ENCODE results near the gene GABRA4. TPM values are rescaled to one million over a fixed set of nuclear protein-coding genes. Genes with fewer than 3 reads are reported as not detected.

Gene GABRA4
- total and polyA plus RNA-seq, 12 donors: 2.4 to 57.1 (median 25.4) TPM

GRCh38 chr4:46953564-46953963, 39.8 kb downstream of the GABRA4 start:
- Histone ChIP-seq H3K27me3 (no peaks in the 10 kb centered on the region), H3K4me3 (no peak overlapping the region), H3K36me3 (no peaks in the 10 kb centered on the region), H3K4me1 (peaks cover 0 to 35% (median 0%) of the 10 kb centered on the region in 9 donors), H3K27ac (no peak overlapping the region), H3K9me3 (no peaks in the 10 kb centered on the region)
- intact Hi-C loops (cut with DNase I): loop anchor here in 1 of 10 donors (5.0 kb wide), 1 partner anchor 39 kb away; the partner anchor contains the start of gene GABRA4
- no peak for TF ChIP-seq CTCF (IDR thresholded peaks at IDR 0.05)
- no peak for ATAC-seq
- WGBS, 2 donors: 85 to 93% methylated on average over 2 of the region's 2 CpGs
- DNase-seq: no peak

GRCh38 chr4:46952451-46952850, 40.9 kb downstream of the GABRA4 start:
- no peaks in the 10 kb centered on the region for H3K27me3 ChIP-seq
- no peaks in the 10 kb centered on the region for H3K36me3 ChIP-seq
- DNase-seq: no peak
- H3K4me3 ChIP-seq: no peak overlapping the region
- TF ChIP-seq CTCF (IDR thresholded peaks at IDR 0.05): no peak
- WGBS, 2 donors: 77 to 86% methylated on average over 2 of the region's 2 CpGs
- peak overlapping the region in 1 of 10 donors; percentile 30 for H3K27ac ChIP-seq
- ATAC-seq: no peak
- no peaks in the 10 kb centered on the region for H3K9me3 ChIP-seq
- intact Hi-C loops (cut with DNase I): loop anchor here in 1 of 10 donors (5.0 kb wide), 1 partner anchor 40 kb away; the partner anchor contains the start of gene GABRA4
- H3K4me1 ChIP-seq: peaks cover 0 to 46% (median 0%) of the 10 kb centered on the region in 9 donors

- Histone ChIP-seq H3K4me1 (peaks cover 0 to 55% (median 0%) of the 10 kb centered on the region in 9 donors), H3K4me3 (no peak overlapping the region), H3K27me3 (no peaks in the 10 kb centered on the region), H3K9me3 (no peaks in the 10 kb centered on the region), H3K36me3 (no peaks in the 10 kb centered on the region), H3K27ac (peak overlapping the region in 3 of 10 donors; percentile 53 to 61 (median 54))
- WGBS, 2 donors: 19 to 28% methylated on average over 3 of the region's 3 CpGs
- intact Hi-C loops (cut with DNase I): loop anchor here in 1 of 10 donors (5.0 kb wide), 1 partner anchor 41 kb away; the partner anchor contains the start of gene GABRA4
- no peak for DNase-seq
- ATAC-seq: no peak
- no peak for TF ChIP-seq CTCF (IDR thresholded peaks at IDR 0.05)
Observed at GRCh38 chr4:46950826-46951225, 42.6 kb downstream of the GABRA4 start.

GRCh38 chr4:46949822-46950221, 43.6 kb downstream of the GABRA4 start:
- DNase-seq (no peak), ATAC-seq (peak in 3 of 8 donors; percentile 41 to 63 (median 42))
- Histone ChIP-seq H3K27ac (peak overlapping the region in 4 of 10 donors; percentile 4 to 61 (median 54)), H3K4me1 (peaks cover 0 to 63% (median 0%) of the 10 kb centered on the region in 9 donors), H3K4me3 (no peak overlapping the region), H3K9me3 (no peaks in the 10 kb centered on the region), H3K27me3 (no peaks in the 10 kb centered on the region), H3K36me3 (no peaks in the 10 kb centered on the region)
- WGBS, 2 donors: 36 to 43% methylated on average over 1 of the region's 1 CpG
- no peak for TF ChIP-seq CTCF (IDR thresholded peaks at IDR 0.05)
- intact Hi-C loops (cut with DNase I): loop anchor here in 3 of 10 donors (5.0 to 10.0 kb wide), 2 partner anchors 42 to 175 kb away; partner anchors contain the start of gene GABRA4 (in 2 of the 3)
